Measurements from ENCODE around the gene QKI. TPM values are rescaled to one million over a fixed set of nuclear protein-coding genes. Genes with fewer than 3 reads are reported as not detected.

The QKI gene
- total RNA-seq (2021) (47.1 and 50.8 TPM in 2 replicates), Bru-seq, nascent RNA (percentile 88 among the genes with signal in this experiment), BruChase-seq, experiment 1, labeled RNA remaining after a 2-hour chase (percentile 78 among the genes with signal in this experiment), BruChase-seq, experiment 2, labeled RNA remaining after a 6-hour chase (percentile 82 among the genes with signal in this experiment)
- long read RNA-seq, full-length matches to known transcripts = 29 of 37 reads
- long read RNA-seq, partial matches to known transcripts = 0 of 37 reads
- long read RNA-seq, other reads (novel, unspliced or antisense) = 8 of 37 reads

DNA sequence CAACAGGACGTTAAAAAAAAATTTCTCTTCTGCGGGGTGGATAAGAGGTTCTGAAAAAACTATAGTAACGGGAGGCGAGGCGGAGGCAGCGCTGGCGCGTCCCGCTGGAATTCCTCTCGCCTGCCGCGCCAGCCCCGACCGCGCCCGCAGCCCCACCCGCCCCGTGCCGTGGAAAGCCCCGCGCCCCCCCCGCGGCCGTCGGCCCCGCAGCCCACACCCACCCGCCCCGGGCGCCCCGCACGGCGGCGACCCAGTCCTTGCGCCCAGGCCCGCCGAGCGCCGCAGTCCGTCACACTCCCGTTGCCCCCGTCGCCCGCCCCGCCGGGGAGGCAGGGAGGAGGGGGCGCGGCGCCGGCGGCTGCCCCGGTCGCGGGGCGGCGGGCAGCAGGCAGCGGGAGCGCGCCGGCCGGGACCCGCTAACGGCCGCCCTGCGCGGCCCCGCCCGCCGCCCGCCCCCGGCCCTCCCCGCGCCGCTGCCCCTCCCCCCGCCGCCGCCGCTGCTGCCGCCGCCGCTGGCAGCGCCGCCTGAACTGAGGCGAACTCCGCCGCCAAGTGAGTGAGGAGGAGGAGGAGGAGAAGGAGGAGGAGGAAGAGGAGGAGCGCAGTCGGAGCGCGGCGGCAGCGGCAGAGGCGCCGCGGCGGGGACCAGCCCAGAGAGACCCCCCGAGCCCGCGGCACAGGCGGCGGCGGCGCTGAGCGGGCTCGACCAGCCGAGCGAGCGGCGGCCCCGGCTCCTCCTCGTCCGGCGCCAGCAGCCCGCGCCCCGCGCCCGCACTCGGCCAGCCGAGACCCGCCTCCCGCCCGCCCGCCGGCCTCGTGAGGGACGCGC is at the start of gene QKI:
Gene QKI, plus strand, starts transcription at position 602 of the 829 bp plus-strand sequence. CDS start 476 bp downstream, outside the sequence.
- Histone ChIP-seq H3K4me3 (peak within 1 kb of the TSS; percentile 93), H4K20me1 (ENCODE audit: insufficient read depth) (peaks cover 22% of the 10 kb centered on the region), H3K79me2 (ENCODE audit: low read depth) (peaks cover 61% of the 10 kb centered on the region), H3K27me3 (ENCODE audit: insufficient read depth, low read depth) (no peaks in the 10 kb centered on the region), H3K36me3 (ENCODE audit: low read depth) (0 out of 2 replicates have a peak, but pooled peaks cover 3% of the 10 kb centered on the region), H3K9me2 (ENCODE audit: insufficient read depth) (no peaks in the 10 kb centered on the region), H3K9me3 (ENCODE audit: insufficient read depth, low read depth) (no peaks in the 10 kb centered on the region), H2AFZ (peak within 1 kb of the TSS; percentile 84), H3K4me1 (replicated peaks; ENCODE audit: insufficient read depth) (peaks cover 34% of the 10 kb centered on the region), H3K27ac (peak within 1 kb of the TSS; percentile 79), H3F3A (ENCODE audit: insufficient read depth, low read depth) (no peaks in the 10 kb centered on the region), H3K4me2 (peak within 1 kb of the TSS; percentile 96)
- CTCF ChIA-PET = no interaction called here
- intact Hi-C loops (cut with micrococcal nuclease; ENCODE audit: unreplicated experiment) = no loop called here
- TF ChIP-seq, protein P1, sequence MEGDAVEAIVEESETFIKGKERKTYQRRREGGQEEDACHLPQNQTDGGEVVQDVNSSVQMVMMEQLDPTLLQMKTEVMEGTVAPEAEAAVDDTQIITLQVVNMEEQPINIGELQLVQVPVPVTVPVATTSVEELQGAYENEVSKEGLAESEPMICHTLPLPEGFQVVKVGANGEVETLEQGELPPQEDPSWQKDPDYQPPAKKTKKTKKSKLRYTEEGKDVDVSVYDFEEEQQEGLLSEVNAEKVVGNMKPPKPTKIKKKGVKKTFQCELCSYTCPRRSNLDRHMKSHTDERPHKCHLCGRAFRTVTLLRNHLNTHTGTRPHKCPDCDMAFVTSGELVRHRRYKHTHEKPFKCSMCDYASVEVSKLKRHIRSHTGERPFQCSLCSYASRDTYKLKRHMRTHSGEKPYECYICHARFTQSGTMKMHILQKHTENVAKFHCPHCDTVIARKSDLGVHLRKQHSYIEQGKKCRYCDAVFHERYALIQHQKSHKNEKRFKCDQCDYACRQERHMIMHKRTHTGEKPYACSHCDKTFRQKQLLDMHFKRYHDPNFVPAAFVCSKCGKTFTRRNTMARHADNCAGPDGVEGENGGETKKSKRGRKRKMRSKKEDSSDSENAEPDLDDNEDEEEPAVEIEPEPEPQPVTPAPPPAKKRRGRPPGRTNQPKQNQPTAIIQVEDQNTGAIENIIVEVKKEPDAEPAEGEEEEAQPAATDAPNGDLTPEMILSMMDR (conservative IDR thresholded peaks at IDR 0.05) = no peak
- TF ChIP-seq EZH2 (IDR thresholded peaks at IDR 0.05; ENCODE audit: low read depth) = no peak
- peak; percentile 73 to 75 for DNase-seq
- POLR2A ChIA-PET (ENCODE audit: unreplicated experiment) = no interaction called here
- BruUV-seq (replicated peaks) = no TSS peak

DNA sequence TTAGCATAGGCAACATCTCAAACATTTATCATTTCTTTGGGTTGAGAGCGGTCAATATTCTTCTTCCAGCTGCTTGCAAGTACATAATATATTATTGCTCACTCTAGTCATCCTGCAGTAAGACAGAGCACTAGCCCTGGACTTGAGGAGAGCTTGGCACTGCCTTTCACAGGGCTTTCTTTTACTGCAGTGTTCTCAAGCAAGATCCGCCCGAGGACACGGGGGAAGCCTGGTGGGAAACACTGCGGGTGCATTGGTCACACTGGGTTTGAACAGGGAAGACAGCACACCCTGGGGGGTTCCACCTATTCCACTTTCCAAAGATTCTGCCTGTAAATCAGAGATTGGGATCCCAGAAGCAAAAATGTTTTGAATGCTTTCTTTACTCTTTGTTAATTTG is 48.2 kb upstream of the QKI start:
- Histone ChIP-seq H3F3A (ENCODE audit: insufficient read depth, low read depth) (no peaks in the 10 kb centered on the region), H3K9me3 (ENCODE audit: insufficient read depth, low read depth) (0 out of 2 replicates have a peak, but pooled peaks cover under 1% of the 10 kb centered on the region), H3K4me1 (replicated peaks; ENCODE audit: insufficient read depth) (no peaks in the 10 kb centered on the region), H3K36me3 (ENCODE audit: low read depth) (no peaks in the 10 kb centered on the region), H4K20me1 (ENCODE audit: insufficient read depth) (no peaks in the 10 kb centered on the region), H2AFZ (no peak overlapping the region), H3K79me2 (ENCODE audit: low read depth) (no peaks in the 10 kb centered on the region), H3K27me3 (ENCODE audit: insufficient read depth, low read depth) (no peaks in the 10 kb centered on the region), H3K4me2 (no peak overlapping the region), H3K27ac (no peak overlapping the region), H3K9me2 (ENCODE audit: insufficient read depth) (no peaks in the 10 kb centered on the region), H3K4me3 (no peak overlapping the region)
- TF ChIP-seq EZH2 (IDR thresholded peaks at IDR 0.05; ENCODE audit: low read depth) = no peak
- TF ChIP-seq, protein P1 (conservative IDR thresholded peaks at IDR 0.05) = no peak
- CTCF ChIA-PET = interaction anchor here (0.7 kb wide), 1 partner anchor 20 kb away, joined by 3 read pairs; no protein-coding TSS in a partner anchor
- no peak for DNase-seq
- no TSS peak for BruUV-seq (replicated peaks)
- POLR2A ChIA-PET (ENCODE audit: unreplicated experiment) = no interaction called here
- intact Hi-C loops (cut with micrococcal nuclease; ENCODE audit: unreplicated experiment) = no loop called here

DNA sequence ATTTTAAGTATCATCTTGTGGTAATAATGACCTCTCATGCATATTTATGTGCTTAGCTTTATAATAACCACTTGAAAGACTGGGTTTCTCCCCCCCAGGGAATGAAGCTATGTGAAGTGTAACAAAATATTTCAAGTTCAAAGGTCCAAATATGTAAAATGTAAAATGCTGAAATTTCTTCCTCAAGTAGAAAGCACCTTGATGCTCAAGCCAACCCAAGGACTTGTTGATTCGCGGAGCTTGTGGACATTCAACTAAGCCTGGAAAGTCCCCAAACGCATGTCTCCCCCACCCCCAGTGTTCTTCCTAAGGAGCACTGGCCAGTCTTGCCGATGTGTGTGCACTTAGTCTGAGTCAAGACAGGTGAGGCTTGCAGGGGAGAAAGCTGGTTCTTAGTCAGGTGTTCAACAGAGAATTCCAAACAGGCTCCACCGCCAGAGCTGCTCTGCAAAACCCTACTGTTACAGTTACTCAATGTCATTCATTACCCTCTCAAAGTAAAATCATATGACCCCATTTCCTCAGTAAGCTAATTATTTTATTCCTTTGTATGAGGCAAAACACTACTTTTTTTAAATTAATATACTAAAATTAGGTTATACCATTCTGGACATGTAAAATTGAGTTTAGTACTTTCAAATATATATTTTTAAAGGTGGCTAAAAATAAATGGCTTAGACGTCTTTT is 46.9 kb upstream of the QKI start:
- POLR2A ChIA-PET (ENCODE audit: unreplicated experiment) = no interaction called here
- BruUV-seq (replicated peaks) = no TSS peak
- intact Hi-C loops (cut with micrococcal nuclease; ENCODE audit: unreplicated experiment) = no loop called here

More for the DNA sequence above, 46.9 kb upstream of the QKI start:
- Histone ChIP-seq H3K27me3 (ENCODE audit: insufficient read depth, low read depth) (no peaks in the 10 kb centered on the region), H3K9me2 (ENCODE audit: insufficient read depth) (no peaks in the 10 kb centered on the region), H3K4me1 (replicated peaks; ENCODE audit: insufficient read depth) (no peaks in the 10 kb centered on the region), H3K4me2 (no peak overlapping the region), H3K4me3 (no peak overlapping the region), H2AFZ (no peak overlapping the region), H3F3A (ENCODE audit: insufficient read depth, low read depth) (no peaks in the 10 kb centered on the region), H3K79me2 (ENCODE audit: low read depth) (no peaks in the 10 kb centered on the region), H3K27ac (no peak overlapping the region), H3K9me3 (ENCODE audit: insufficient read depth, low read depth) (no peaks in the 10 kb centered on the region), H3K36me3 (ENCODE audit: low read depth) (no peaks in the 10 kb centered on the region), H4K20me1 (ENCODE audit: insufficient read depth) (no peaks in the 10 kb centered on the region)
- DNase-seq = no peak
- CTCF ChIA-PET = no interaction called here
- TF ChIP-seq, protein P1 (conservative IDR thresholded peaks at IDR 0.05) = no peak
- TF ChIP-seq EZH2 (IDR thresholded peaks at IDR 0.05; ENCODE audit: low read depth) = no peak

All from PC-9 (cell line).